OCI-LY3 (cell line): ENCODE measurements around the gene SND1.

ENCODE experiments used
- CTCF ChIP-seq: fragments of 200-600, 300-600 bp; sonication (generic); IDR thresholded peaks from 2 replicates; pipeline ENCODE4 v1.5.1; 2014; ENCODE audit warnings: antibody characterized with exemption, low read length, low read depth
- EZH2phosphoT487 ChIP-seq: fragments of 200-600 bp; shearing (Covaris generic); IDR thresholded peaks from 2 replicates; pipeline ENCODE4 v1.6.1; 2018; ENCODE audit warnings: antibody characterized with exemption, mixed run types, low read depth

DNA sequence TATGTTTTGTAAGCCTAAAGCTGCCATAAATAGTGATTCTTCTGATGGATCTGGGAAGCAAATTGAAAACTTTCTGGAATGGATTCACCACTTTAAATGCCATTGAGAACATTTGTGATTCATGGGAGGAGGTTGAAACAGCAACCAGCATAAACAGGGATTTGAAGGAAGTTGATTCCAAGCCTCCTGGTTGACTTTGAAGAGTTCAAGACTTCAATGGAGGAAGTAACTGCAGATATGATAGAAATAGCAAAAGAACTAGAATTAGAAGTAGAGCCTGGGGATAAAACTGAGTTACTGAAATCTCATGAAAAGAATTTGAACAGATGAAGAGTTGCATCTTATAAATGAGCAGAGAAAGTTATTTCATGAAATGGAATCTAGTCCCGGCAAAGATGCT lies 280.1 kb downstream of the SND1 start:
- no peak for TF ChIP-seq CTCF
- TF ChIP-seq EZH2phosphoT487 = no peak
